ENCODE results near the gene ADGRG1. TPM values are rescaled to one million over a fixed set of nuclear protein-coding genes. Genes with fewer than 3 reads are reported as not detected.

Gene ADGRG1
- total RNA-seq, 4 donors from 2014 or later, result 40.0 to 55.3 (median 45.7) TPM

GRCh38 chr16:57677622-57678369 is 49.4 kb downstream of the ADGRG1 start:
- TF ChIP-seq POLR2A (IDR thresholded peaks at IDR 0.05) (no peak), POLR2AphosphoS5 (IDR thresholded peaks at IDR 0.05) (no peak), EP300 (IDR thresholded peaks at IDR 0.05; ENCODE audit: low read depth) (no peak), CTCF (IDR thresholded peaks at IDR 0.05) (no peak)
- DNase-seq, result no peak
- H3K27ac ChIP-seq, result no peak overlapping the region
- H3K36me3 ChIP-seq, result no peaks in the 10 kb centered on the region
- H3K27me3 ChIP-seq, result no peaks in the 10 kb centered on the region
- WGBS, 2 donors (ENCODE audit: low coverage in 1 of 2), result 60% methylated on average over 14 of the region's 14 CpGs; no CpG with 5 or more reads in 1 of the 2 donors
- no peak overlapping the region for H3K4me3 ChIP-seq
- in situ Hi-C loops (cut with MboI; ENCODE audit: low pct_ligation_motif_present in 1 of 4, low pct_unique_long_range_greater_than_20kb in 1 of 4, low sequenced_read_pairs in 3 of 4), result no loop called here
- no peaks in the 10 kb centered on the region for H3K4me1 ChIP-seq
- H3K9me3 ChIP-seq, result no peaks in the 10 kb centered on the region
- intact Hi-C loops (cut with DNase I; ENCODE audit: low total_unique reads), result no loop called here

GRCh38 chr16:57679016-57679415 is 50.6 kb downstream of the ADGRG1 start:
- intact Hi-C loops (cut with DNase I; ENCODE audit: low total_unique reads), result no loop called here
- no peaks in the 10 kb centered on the region for H3K4me1 ChIP-seq
- no peak overlapping the region for H3K4me3 ChIP-seq
- WGBS, 2 donors (ENCODE audit: low coverage in 1 of 2), result 89% methylated on average over 12 of the region's 12 CpGs; no CpG with 5 or more reads in 1 of the 2 donors
- no peaks in the 10 kb centered on the region for H3K36me3 ChIP-seq
- TF ChIP-seq EP300 (IDR thresholded peaks at IDR 0.05; ENCODE audit: low read depth), result no peak
- no peak for TF ChIP-seq POLR2A (IDR thresholded peaks at IDR 0.05)
- no peak for TF ChIP-seq CTCF (IDR thresholded peaks at IDR 0.05)
- no peak for TF ChIP-seq POLR2AphosphoS5 (IDR thresholded peaks at IDR 0.05)
- no peak for DNase-seq
- H3K27ac ChIP-seq, result no peak overlapping the region
- in situ Hi-C loops (cut with MboI; ENCODE audit: low pct_ligation_motif_present in 1 of 4, low pct_unique_long_range_greater_than_20kb in 1 of 4, low sequenced_read_pairs in 3 of 4), result no loop called here
- H3K9me3 ChIP-seq, result no peaks in the 10 kb centered on the region
- H3K27me3 ChIP-seq, result no peaks in the 10 kb centered on the region

GRCh38 chr16:57679767-57680482 is 51.5 kb downstream of the ADGRG1 start:
- WGBS, 2 donors (ENCODE audit: low coverage in 1 of 2), result 64 to 73% methylated on average over 3 to 7 of the region's 7 CpGs
- Histone ChIP-seq H3K4me1 (no peaks in the 10 kb centered on the region), H3K9me3 (no peaks in the 10 kb centered on the region), H3K36me3 (no peaks in the 10 kb centered on the region), H3K27me3 (no peaks in the 10 kb centered on the region), H3K4me3 (no peak overlapping the region), H3K27ac (no peak overlapping the region)
- intact Hi-C loops (cut with DNase I; ENCODE audit: low total_unique reads), result no loop called here
- TF ChIP-seq CTCF (IDR thresholded peaks at IDR 0.05) (no peak), POLR2AphosphoS5 (IDR thresholded peaks at IDR 0.05) (no peak), EP300 (IDR thresholded peaks at IDR 0.05; ENCODE audit: low read depth) (no peak), POLR2A (IDR thresholded peaks at IDR 0.05) (no peak)
- in situ Hi-C loops (cut with MboI; ENCODE audit: low pct_ligation_motif_present in 1 of 4, low pct_unique_long_range_greater_than_20kb in 1 of 4, low sequenced_read_pairs in 3 of 4), result no loop called here
- no peak for DNase-seq

- intact Hi-C loops (cut with DNase I; ENCODE audit: low total_unique reads), result no loop called here
- TF ChIP-seq POLR2AphosphoS5 (IDR thresholded peaks at IDR 0.05), result no peak
- TF ChIP-seq POLR2A (IDR thresholded peaks at IDR 0.05), result no peak
- TF ChIP-seq CTCF (IDR thresholded peaks at IDR 0.05), result no peak
- no peak for TF ChIP-seq EP300 (IDR thresholded peaks at IDR 0.05; ENCODE audit: low read depth)
- in situ Hi-C loops (cut with MboI; ENCODE audit: low pct_ligation_motif_present in 1 of 4, low pct_unique_long_range_greater_than_20kb in 1 of 4, low sequenced_read_pairs in 3 of 4), result no loop called here
- no peaks in the 10 kb centered on the region for H3K9me3 ChIP-seq
- H3K27me3 ChIP-seq, result no peaks in the 10 kb centered on the region
- H3K4me3 ChIP-seq, result no peak overlapping the region
- H3K27ac ChIP-seq, result no peak overlapping the region
- no peaks in the 10 kb centered on the region for H3K36me3 ChIP-seq
- 80 to 85% methylated on average over 2 to 5 of the region's 5 CpGs for WGBS, 2 donors (ENCODE audit: low coverage in 1 of 2)
- H3K4me1 ChIP-seq, result no peaks in the 10 kb centered on the region
- DNase-seq, result no peak
These were observed 52.5 kb downstream of the ADGRG1 start for GRCh38 chr16:57680842-57681375.

All from transverse colon (tissue), 4 donors.